Gastrocnemius medialis (tissue), 4 donors: Measurements from ENCODE around the gene CHST15. TPM values are rescaled to one million over a fixed set of nuclear protein-coding genes. Genes with fewer than 3 reads are reported as not detected.
A peak's percentile ranks its signal among the peaks of the same experiment; 100 is the strongest.

Experiments
- ATAC-seq, 2 donors: fragments of 150-250 bp; one replicate each; pipeline ENCODE4 v1.9.1; 2016
- DNase-seq, 2 donors: peaks; one replicate each; pipeline ENCODE4 v3.0.0-alpha.2; 2019
- H3K27ac ChIP-seq, 4 donors: fragments of 200-600 bp; sonication (generic); 1 replicate in 1 of 4; 2 replicates in 3 of 4; pipeline ENCODE4 v1.5.1; 2016 to 2018; ENCODE audit warnings: mild to moderate bottlenecking in 2 of 4, moderate library complexity in 1 of 4
- H3K27me3 ChIP-seq, 3 donors: fragments of 200-600 bp; sonication (generic) in 2 of 3; 1 replicate in 1 of 3; 2 replicates in 2 of 3; pipeline versions ENCODE4 v1.5.1 to v1.6.0; 2016 to 2019; ENCODE audit warnings: mild to moderate bottlenecking in 1 of 3, moderate library complexity in 1 of 3
- H3K36me3 ChIP-seq, 2 donors: fragments of 200-600 bp; sonication (generic) in 1 of 2; one replicate each; pipeline ENCODE4 v1.5.1; 2017 to 2018
- H3K4me1 ChIP-seq, 2 donors: fragments of 200-600 bp; sonication (generic) in 1 of 2; one replicate each; pipeline ENCODE4 v1.5.1; 2016 to 2017; ENCODE audit warnings: mild to moderate bottlenecking in 2 of 2
- H3K4me3 ChIP-seq, 4 donors: fragments of 200-600 bp; sonication (generic) in 3 of 4; 1 replicate in 1 of 4; 2 replicates in 3 of 4; pipeline ENCODE4 v1.5.1; 2016 to 2019; ENCODE audit warnings: mild to moderate bottlenecking in 2 of 4
- H3K9me3 ChIP-seq, 3 donors: fragments of 200-600 bp; sonication (generic) in 2 of 3; 1 replicate in 1 of 3; 2 replicates in 2 of 3; pipeline ENCODE4 v1.5.1; 2016 to 2019
- CTCF ChIP-seq, 5 experiments: fragments of 450-650 bp in 3 of 5; fragments of 200-600 bp in 2 of 5; sonication (generic) in 2 of 5; IDR thresholded peaks in 4 of 5; conservative IDR thresholded peaks in 1 of 5; 1 replicate in 4 of 5; 2 replicates in 1 of 5; pipeline ENCODE4 v1.5.1; 2016 to 2019; ENCODE audit warnings: antibody characterized with exemption in 5 of 5, mild to moderate bottlenecking in 3 of 5, moderate library complexity in 3 of 5
- POLR2A ChIP-seq, 2 donors: fragments of 450-650 bp; IDR thresholded peaks; one replicate each; pipeline ENCODE4 v1.6.1; 2017; ENCODE audit warnings: antibody characterized with exemption in 2 of 2, mild to moderate bottlenecking in 2 of 2, moderate library complexity in 2 of 2
- in situ Hi-C, 4 donors: fragments of 200-750 bp; cut with MboI; loops; one replicate each; pipeline versions ENCODE4 v1.15.0 to v1.8.0; 2017; ENCODE audit warnings: low sequenced_read_pairs in 4 of 4
- intact Hi-C: fragments of 100-400 bp; cut with DNase I; formaldehyde crosslinking; loops from one replicate; pipeline ENCODE4 v1.15.1; 2023; ENCODE audit warnings: low total_unique reads
- total RNA-seq, 4 donors: library from RNA; depleted of rRNA; stranded (reverse); fragments of >200 nt; gene quantifications; one replicate each; pipeline versions ENCODE4 v1.1.0 to v1.2.3, GENCODE V29; 2016

The CHST15 gene
- total RNA-seq, 4 donors from 2014 or later = 9.0 to 32.2 (median 20.3) TPM

- no peak for TF ChIP-seq POLR2A (IDR thresholded peaks at IDR 0.05)
- TF ChIP-seq CTCF (IDR thresholded peaks at IDR 0.05 in 4 of 5, conservative IDR thresholded peaks at IDR 0.05 in 1 of 5) = no peak
- Histone ChIP-seq H3K4me1 (peaks cover 0 to 6% of the 10 kb centered on the region in 2 donors), H3K36me3 (peaks cover 0 to 5% of the 10 kb centered on the region in 2 donors), H3K27ac (no peak overlapping the region), H3K4me3 (no peak overlapping the region), H3K27me3 (no peaks in the 10 kb centered on the region), H3K9me3 (no peaks in the 10 kb centered on the region)
- intact Hi-C loops (no loop called here), in situ Hi-C loops (no loop called here)
- ATAC-seq (no peak), DNase-seq (no peak)
Observed at GRCh38 chr10:124008187-124008586, 85.2 kb downstream of the CHST15 start.

- peaks cover 0 to 6% of the 10 kb centered on the region in 2 donors for H3K4me1 ChIP-seq
- in situ Hi-C loops = no loop called here
- ATAC-seq (no peak), DNase-seq (no peak)
- no peaks in the 10 kb centered on the region for H3K27me3 ChIP-seq
- TF ChIP-seq CTCF (IDR thresholded peaks at IDR 0.05 in 4 of 5, conservative IDR thresholded peaks at IDR 0.05 in 1 of 5) (no peak), POLR2A (IDR thresholded peaks at IDR 0.05) (no peak)
- H3K27ac ChIP-seq = no peak overlapping the region
- no peaks in the 10 kb centered on the region for H3K9me3 ChIP-seq
- peaks cover 0 to 5% of the 10 kb centered on the region in 2 donors for H3K36me3 ChIP-seq
- H3K4me3 ChIP-seq = no peak overlapping the region
- intact Hi-C loops = no loop called here
Observed at GRCh38 chr10:124007773-124008145, 85.6 kb downstream of the CHST15 start.

GRCh38 chr10:124007102-124007772, 86.2 kb downstream of the CHST15 start:
- H3K9me3 ChIP-seq = no peaks in the 10 kb centered on the region

GRCh38 chr10:124006526-124006925, 86.9 kb downstream of the CHST15 start:
- no peak overlapping the region for H3K27ac ChIP-seq
- ATAC-seq = no peak
- TF ChIP-seq CTCF (IDR thresholded peaks at IDR 0.05 in 4 of 5, conservative IDR thresholded peaks at IDR 0.05 in 1 of 5) (no peak), POLR2A (IDR thresholded peaks at IDR 0.05) (no peak)
- H3K27me3 ChIP-seq = no peaks in the 10 kb centered on the region
- intact Hi-C loops = no loop called here
- peak in 1 of 2 donors; percentile 2 for DNase-seq
- no peaks in the 10 kb centered on the region for H3K9me3 ChIP-seq
- H3K4me1 ChIP-seq = peaks cover 0 to 6% of the 10 kb centered on the region in 2 donors
- H3K4me3 ChIP-seq = no peak overlapping the region
- peaks cover 0 to 5% of the 10 kb centered on the region in 2 donors for H3K36me3 ChIP-seq
- in situ Hi-C loops = no loop called here

More at GRCh38 chr10:124007102-124007772, 86.2 kb downstream of the CHST15 start:
- Histone ChIP-seq H3K4me1 (peaks cover 0 to 6% of the 10 kb centered on the region in 2 donors), H3K27me3 (no peaks in the 10 kb centered on the region), H3K36me3 (peaks cover 0 to 5% of the 10 kb centered on the region in 2 donors), H3K4me3 (no peak overlapping the region), H3K27ac (no peak overlapping the region)
- in situ Hi-C loops = no loop called here
- no peak for ATAC-seq
- no peak for DNase-seq
- intact Hi-C loops = no loop called here
- TF ChIP-seq POLR2A (IDR thresholded peaks at IDR 0.05) (no peak), CTCF (IDR thresholded peaks at IDR 0.05 in 4 of 5, conservative IDR thresholded peaks at IDR 0.05 in 1 of 5) (no peak)
